HCT116 (cell line): ENCODE results near the gene RHEX. TPM values are rescaled to one million over a fixed set of nuclear protein-coding genes. Genes with fewer than 3 reads are reported as not detected.
A peak's percentile ranks its signal among the peaks of the same experiment; 100 is the strongest.

Experiments used
- ATAC-seq: fragments of 200-7000 bp; cut with Tn5 transposase; 2 replicates; pipeline ENCODE4 v1.9.1; 2020; ENCODE audit warnings: mild to moderate bottlenecking, moderate library complexity
- BruUV-seq: library from RNA; stranded (reverse); fragments of 400-500 nt; replicated peaks from 2 replicates; lab custom pipeline; 2021; lab: Mats Ljungman, UMichigan
- CTCF ChIA-PET: fragments of 300-600 bp; sonication (Branson Sonifier 250); formaldehyde crosslinking; loops from one replicate; lab custom pipeline; 2021; ENCODE audit warnings: antibody characterized with exemption; lab: Charles Lee
- POLR2A ChIA-PET: fragments of 300-600, 350-600 bp; sonication (Branson Sonifier 250); formaldehyde crosslinking; loops from one replicate; lab custom pipeline; 2021; ENCODE audit warnings: antibody characterized with exemption; lab: Charles Lee
- RAD21 ChIA-PET, 2 experiments: fragments of 300-600 bp; sonication (Branson Sonifier 250); formaldehyde crosslinking; loops; one replicate each; lab custom pipeline; 2023; ENCODE audit warnings: low total read pairs in 2 of 2; ENCODE audit not compliant: uncharacterized antibody in 2 of 2, unreplicated experiment in 2 of 2, low non-redundant PET in 1 of 2; lab: Charles Lee
- DNase-seq: peaks from one replicate; pipeline ENCODE4 v3.0.0-alpha.2; 2010; ENCODE audit warnings: low read depth, low spot score
- H2AFZ ChIP-seq: fragments of 200-600 bp; shearing (Covaris generic), sonication (generic); 2 replicates; pipeline ENCODE4 v1.6.1; 2017; ENCODE audit warnings: low read depth, mixed run types, mixed read lengths, antibody characterized with exemption, low read length; ENCODE audit not compliant: poor library complexity, severe bottlenecking
- H3K27ac ChIP-seq: 2 replicates; pipeline ENCODE4 v1.5.1; 2012; ENCODE audit warnings: low read depth, low read length
- H3K27me3 ChIP-seq: fragments of 200-600 bp; sonication (generic); 2 replicates; pipeline ENCODE4 v1.6.1; 2016; ENCODE audit warnings: mixed run types, low read length, mixed read lengths; ENCODE audit not compliant: insufficient read depth
- H3K36me3 ChIP-seq, 2 experiments: fragments of 200-500 bp in 1 of 2; fragments of 200-600 bp in 1 of 2; sonication (Bioruptor generic) in 1 of 2; sonication (generic) in 1 of 2; 2 replicates each; pipeline versions ENCODE4 v1.5.1 to v1.6.1; 2014 to 2016; ENCODE audit warnings: low read length in 2 of 2, inconsistent platforms in 1 of 2, mixed read lengths in 1 of 2, mixed run types in 1 of 2; ENCODE audit not compliant: insufficient read depth in 2 of 2, control insufficient read depth in 1 of 2
- H3K4me1 ChIP-seq, 2 experiments: fragments of 200-600 bp in 1 of 2; sonication (generic) in 1 of 2; 2 replicates each; pipeline versions ENCODE4 v1.5.1 to v1.6.1; 2012 to 2017; ENCODE audit warnings: low read length in 2 of 2, inconsistent platforms in 1 of 2, mild to moderate bottlenecking in 1 of 2, mixed read lengths in 1 of 2, mixed run types in 1 of 2, moderate library complexity in 1 of 2; ENCODE audit not compliant: insufficient read depth in 2 of 2, control insufficient read depth in 1 of 2
- H3K4me2 ChIP-seq: fragments of 200-600 bp; sonication (generic); 2 replicates; pipeline ENCODE4 v1.6.1; 2017; ENCODE audit warnings: mixed run types, low read length, mixed read lengths
- H3K4me3 ChIP-seq, 2 experiments: fragments of 200-600 bp in 1 of 2; sonication (generic) in 1 of 2; replicated peaks in 1 of 2; 2 replicates each; pipeline ENCODE4 v1.5.1; 2011 to 2016; ENCODE audit warnings: low read length in 2 of 2, control low read depth in 1 of 2, low read depth in 1 of 2, mild to moderate bottlenecking in 1 of 2, mixed read lengths in 1 of 2, mixed run types in 1 of 2
- H3K79me2 ChIP-seq: fragments of 200-600 bp; sonication (generic); 2 replicates; pipeline ENCODE4 v1.6.1; 2017; ENCODE audit warnings: mild to moderate bottlenecking, mixed run types, low read length, moderate library complexity, mixed read lengths; ENCODE audit not compliant: insufficient read depth
- H3K9ac ChIP-seq: fragments of 200-600 bp; sonication (generic); 2 replicates; pipeline ENCODE4 v1.6.1; 2016; ENCODE audit warnings: low read length, mixed read lengths
- H3K9me2 ChIP-seq: fragments of 200-600 bp; sonication (generic), shearing (Covaris generic); 2 replicates; pipeline ENCODE4 v1.6.1; 2017; ENCODE audit warnings: mixed run types, mild to moderate bottlenecking, moderate library complexity; ENCODE audit not compliant: insufficient read depth
- H3K9me3 ChIP-seq, 2 experiments: fragments of 200-500 bp in 1 of 2; fragments of 200-600 bp in 1 of 2; sonication (Bioruptor generic) in 1 of 2; sonication (generic) in 1 of 2; 2 replicates each; pipeline ENCODE4 v1.6.1; 2014 to 2017; ENCODE audit warnings: low read length in 2 of 2, mixed read lengths in 2 of 2, inconsistent platforms in 1 of 2, low read depth in 1 of 2, mild to moderate bottlenecking in 1 of 2, mixed run types in 1 of 2, moderate library complexity in 1 of 2; ENCODE audit not compliant: control insufficient read depth in 1 of 2, insufficient read depth in 1 of 2
- H4K20me1 ChIP-seq: fragments of 200-600 bp; sonication (generic), shearing (Covaris generic); 2 replicates; pipeline ENCODE4 v1.6.1; 2017; ENCODE audit warnings: mixed run types, mild to moderate bottlenecking, moderate library complexity; ENCODE audit not compliant: insufficient read depth
- ATF3 ChIP-seq: IDR thresholded peaks from 2 replicates; pipeline ENCODE4 v1.6.1; 2012
- CBX3 ChIP-seq: IDR thresholded peaks from 2 replicates; pipeline ENCODE4 v1.6.1; 2012; ENCODE audit warnings: low read depth
- CEBPB ChIP-seq: IDR thresholded peaks from 2 replicates; pipeline ENCODE4 v1.6.1; 2012; ENCODE audit warnings: low read depth
- EGR1 ChIP-seq: IDR thresholded peaks from 2 replicates; pipeline ENCODE4 v1.6.1; 2012; ENCODE audit warnings: low read depth
- ELF1 ChIP-seq: IDR thresholded peaks from 2 replicates; pipeline ENCODE4 v1.6.1; 2012; ENCODE audit warnings: low read depth, borderline replicate concordance
- EZH2phosphoT487 ChIP-seq: fragments of 200-600 bp; IDR thresholded peaks from 2 replicates; pipeline ENCODE4 v1.6.1; 2018; ENCODE audit warnings: antibody characterized with exemption, borderline replicate concordance
- FOSL1 ChIP-seq: IDR thresholded peaks from 2 replicates; pipeline ENCODE4 v1.6.1; 2012; ENCODE audit warnings: low read depth
- JUND ChIP-seq: IDR thresholded peaks from 2 replicates; pipeline ENCODE4 v1.6.1; 2012
- MAX ChIP-seq: IDR thresholded peaks from 2 replicates; pipeline ENCODE4 v1.6.1; 2012
- POLR2AphosphoS5 ChIP-seq: IDR thresholded peaks from 2 replicates; pipeline ENCODE4 v1.6.1; 2011; ENCODE audit warnings: mild to moderate bottlenecking, low read depth, low read length, moderate library complexity
- RAD21 ChIP-seq: IDR thresholded peaks from 2 replicates; pipeline ENCODE4 v1.6.1; 2012; ENCODE audit warnings: low read depth, mild to moderate bottlenecking
- SIN3A ChIP-seq: IDR thresholded peaks from 2 replicates; pipeline ENCODE4 v1.6.1; 2012; ENCODE audit warnings: low read depth
- SRF ChIP-seq: IDR thresholded peaks from 2 replicates; pipeline ENCODE4 v1.6.1; 2012; ENCODE audit warnings: low read depth
- TCF7L2 ChIP-seq: IDR thresholded peaks from 2 replicates; pipeline ENCODE4 v1.7.0; 2011; ENCODE audit warnings: borderline replicate concordance, inconsistent platforms; ENCODE audit not compliant: insufficient read depth, insufficient read length; ENCODE audit errors: extremely low read depth
- ZFX ChIP-seq: fragments of 450-650 bp; IDR thresholded peaks from 2 replicates; pipeline ENCODE4 v1.6.1; 2017
- intact Hi-C: fragments of 100-400 bp; cut with micrococcal nuclease; formaldehyde crosslinking; loops from 2 replicates; pipeline ENCODE4 v1.10.0; 2022
- total RNA-seq: library from RNA; stranded (reverse); gene quantifications from one replicate; pipeline ENCODE4 v1.2.1, GENCODE V29; 2021; ENCODE audit not compliant: unreplicated experiment
- TF ChIP-seq, protein P1 (sequence below), 3 experiments: fragments of 200-600 bp in 1 of 3; sonication (generic) in 1 of 3; IDR thresholded peaks in 2 of 3; conservative IDR thresholded peaks in 1 of 3; 2 replicates each; pipeline ENCODE4 v1.5.1; 2012 to 2017; ENCODE audit warnings: low read depth in 2 of 3, low read length in 2 of 3, antibody characterized with exemption in 1 of 3, borderline replicate concordance in 1 of 3, control low read depth in 1 of 3, mild to moderate bottlenecking in 1 of 3, mixed read lengths in 1 of 3, mixed run types in 1 of 3, moderate library complexity in 1 of 3; ENCODE audit not compliant: insufficient read depth in 1 of 3

RHEX gene
- total RNA-seq, 1 experiment from 2014 or later: not detected

GRCh38 chr1:206021626-206022365 lies 31.2 kb upstream of the RHEX start:
- Histone ChIP-seq H3K79me2 (no peaks in the 10 kb centered on the region), H3K9ac (no peak overlapping the region), H3K4me3 (no peak overlapping the region), H4K20me1 (no peaks in the 10 kb centered on the region), H3K9me2 (no peaks in the 10 kb centered on the region), H3K4me1 (peaks cover 5 to 18% of the 10 kb centered on the region in 2 experiments; a peak in 2 of 4 replicates), H3K9me3 (no peaks in the 10 kb centered on the region), H3K36me3 (no peaks in the 10 kb centered on the region), H3K27me3 (no peaks in the 10 kb centered on the region), H3K27ac (no peak overlapping the region), H3K4me2 (peak overlapping the region; percentile 53), H2AFZ (no peak overlapping the region)
- ChIA-PET POLR2A (no interaction called here), CTCF (interaction anchor here (1.8 kb wide), 1 partner anchor 8 kb away, joined by 6 read pairs; no protein-coding TSS in a partner anchor), RAD21 (no interaction called here)
- DNase-seq (no peak), ATAC-seq (no peak; the same call in 1 of the 2 replicates)
- no TSS peak for BruUV-seq
- TF ChIP-seq CEBPB: no peak
- TF ChIP-seq EGR1: no peak
- no peak for TF ChIP-seq JUND
- TF ChIP-seq EZH2phosphoT487: no peak
- no peak for TF ChIP-seq ZFX
- TF ChIP-seq ATF3: no peak
- TF ChIP-seq FOSL1: no peak
- intact Hi-C loops: no loop called here

- RAD21 ChIA-PET: no interaction called here
- no peak overlapping the region for H3K4me3 ChIP-seq
- no peak for TF ChIP-seq ELF1
- no peak for TF ChIP-seq CBX3
- no peak for TF ChIP-seq RAD21
- TF ChIP-seq POLR2AphosphoS5: no peak
- TF ChIP-seq ATF3: no peak
- no peak for TF ChIP-seq MAX
- no peak for TF ChIP-seq SIN3A
- TF ChIP-seq, protein P1, sequence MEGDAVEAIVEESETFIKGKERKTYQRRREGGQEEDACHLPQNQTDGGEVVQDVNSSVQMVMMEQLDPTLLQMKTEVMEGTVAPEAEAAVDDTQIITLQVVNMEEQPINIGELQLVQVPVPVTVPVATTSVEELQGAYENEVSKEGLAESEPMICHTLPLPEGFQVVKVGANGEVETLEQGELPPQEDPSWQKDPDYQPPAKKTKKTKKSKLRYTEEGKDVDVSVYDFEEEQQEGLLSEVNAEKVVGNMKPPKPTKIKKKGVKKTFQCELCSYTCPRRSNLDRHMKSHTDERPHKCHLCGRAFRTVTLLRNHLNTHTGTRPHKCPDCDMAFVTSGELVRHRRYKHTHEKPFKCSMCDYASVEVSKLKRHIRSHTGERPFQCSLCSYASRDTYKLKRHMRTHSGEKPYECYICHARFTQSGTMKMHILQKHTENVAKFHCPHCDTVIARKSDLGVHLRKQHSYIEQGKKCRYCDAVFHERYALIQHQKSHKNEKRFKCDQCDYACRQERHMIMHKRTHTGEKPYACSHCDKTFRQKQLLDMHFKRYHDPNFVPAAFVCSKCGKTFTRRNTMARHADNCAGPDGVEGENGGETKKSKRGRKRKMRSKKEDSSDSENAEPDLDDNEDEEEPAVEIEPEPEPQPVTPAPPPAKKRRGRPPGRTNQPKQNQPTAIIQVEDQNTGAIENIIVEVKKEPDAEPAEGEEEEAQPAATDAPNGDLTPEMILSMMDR (IDR thresholded peaks at IDR 0.05 in 2 of 3, conservative IDR thresholded peaks at IDR 0.05 in 1 of 3; ENCODE audit: borderline replicate concordance in 1 of 3, insufficient read depth in 1 of 3, low read depth in 2 of 3, low read length in 2 of 3): no peak
- no peak for TF ChIP-seq SRF
- no peak for TF ChIP-seq FOSL1
- TF ChIP-seq TCF7L2: no peak
- intact Hi-C loops: no loop called here
- H3K4me2 ChIP-seq: no peak overlapping the region
- no peak for DNase-seq
- no peaks in the 10 kb centered on the region for H3K27me3 ChIP-seq
- H3K9me3 ChIP-seq: no peaks in the 10 kb centered on the region
- no peak for ATAC-seq
- peaks cover 5 to 18% of the 10 kb centered on the region in 2 experiments; a peak in 2 of 4 replicates for H3K4me1 ChIP-seq
- H3K9ac ChIP-seq: no peak overlapping the region
- no peaks in the 10 kb centered on the region for H4K20me1 ChIP-seq
- CTCF ChIA-PET: no interaction called here
- H3K9me2 ChIP-seq: no peaks in the 10 kb centered on the region
- no peak overlapping the region for H2AFZ ChIP-seq
- H3K36me3 ChIP-seq: no peaks in the 10 kb centered on the region
- H3K79me2 ChIP-seq: no peaks in the 10 kb centered on the region
- no peak overlapping the region for H3K27ac ChIP-seq
- POLR2A ChIA-PET: no interaction called here
- no TSS peak for BruUV-seq
Observed at GRCh38 chr1:206022766-206023165, 30.2 kb upstream of the RHEX start.
